BE2C (cell line): ENCODE measurements around the gene PTCD1.
"Not testable (repeated sequence)": the region's sequence is repeated elsewhere in the genome, so short reads cannot be mapped to it uniquely, and the experiment has no call there.

ENCODE experiments used
- DNase-seq: peaks from one replicate; pipeline ENCODE4 v3.0.0-alpha.2; 2020
- H3K27me3 ChIP-seq: fragments of 250-450 bp; sonication (Bioruptor Pico); 2 replicates; pipeline ENCODE4 v1.5.1; 2020; ENCODE audit warnings: mild to moderate bottlenecking
- H3K36me3 ChIP-seq: fragments of 250-450 bp; sonication (Bioruptor Pico); 2 replicates; pipeline ENCODE4 v1.5.1; 2020; ENCODE audit warnings: mild to moderate bottlenecking
- H3K4me1 ChIP-seq: fragments of 250-450 bp; sonication (Bioruptor Pico); 2 replicates; pipeline ENCODE4 v1.5.1; 2020
- H3K4me3 ChIP-seq: 2 replicates; pipeline ENCODE4 v1.5.1; 2011; ENCODE audit warnings: low read depth, low read length
- H3K9me3 ChIP-seq: fragments of 250-450 bp; sonication (Bioruptor Pico); 2 replicates; pipeline ENCODE4 v1.5.1; 2020
- TF ChIP-seq, protein P1 (sequence below): IDR thresholded peaks from 2 replicates; pipeline ENCODE4 v1.5.1; 2012; ENCODE audit warnings: mild to moderate bottlenecking, low read depth, low read length

PTCD1 gene

DNA sequence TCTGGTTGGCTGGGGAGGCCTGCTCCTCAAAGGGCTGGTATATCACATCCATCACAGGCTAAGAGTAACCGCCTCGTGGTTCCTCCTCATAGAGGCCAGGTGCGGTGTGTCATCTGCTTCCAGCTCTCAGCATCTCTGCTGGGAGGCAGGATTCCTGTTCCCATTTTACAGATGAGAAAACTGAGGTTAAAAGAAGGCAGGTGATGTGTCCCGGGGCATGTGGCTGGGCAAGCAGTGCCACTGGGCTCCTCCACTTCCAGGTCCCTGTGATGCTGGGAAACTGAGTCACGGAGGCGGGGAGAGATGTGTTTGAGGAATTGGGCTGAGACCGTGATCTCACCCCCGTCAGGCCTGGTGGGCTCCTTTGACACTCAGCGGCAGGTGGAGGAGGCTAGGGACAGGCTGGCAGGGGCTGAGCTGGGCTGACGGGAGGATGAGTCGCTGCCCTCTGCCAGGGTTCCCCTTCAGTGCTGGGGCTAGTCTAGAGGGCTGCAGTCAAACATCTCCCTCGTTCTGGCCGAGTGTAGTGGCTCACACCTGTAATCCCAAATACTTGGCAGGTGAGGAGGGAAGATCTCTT is 54.7 kb downstream of the PTCD1 start:
- Histone ChIP-seq H3K36me3 (no peaks in the 10 kb centered on the region; the same call in 1 of the 2 replicates), H3K4me1 (peaks cover 10% of the 10 kb centered on the region), H3K4me3 (no peak overlapping the region), H3K9me3 (no peaks in the 10 kb centered on the region), H3K27me3 (no peaks in the 10 kb centered on the region)
- DNase-seq, result no peak
- TF ChIP-seq, protein P1, sequence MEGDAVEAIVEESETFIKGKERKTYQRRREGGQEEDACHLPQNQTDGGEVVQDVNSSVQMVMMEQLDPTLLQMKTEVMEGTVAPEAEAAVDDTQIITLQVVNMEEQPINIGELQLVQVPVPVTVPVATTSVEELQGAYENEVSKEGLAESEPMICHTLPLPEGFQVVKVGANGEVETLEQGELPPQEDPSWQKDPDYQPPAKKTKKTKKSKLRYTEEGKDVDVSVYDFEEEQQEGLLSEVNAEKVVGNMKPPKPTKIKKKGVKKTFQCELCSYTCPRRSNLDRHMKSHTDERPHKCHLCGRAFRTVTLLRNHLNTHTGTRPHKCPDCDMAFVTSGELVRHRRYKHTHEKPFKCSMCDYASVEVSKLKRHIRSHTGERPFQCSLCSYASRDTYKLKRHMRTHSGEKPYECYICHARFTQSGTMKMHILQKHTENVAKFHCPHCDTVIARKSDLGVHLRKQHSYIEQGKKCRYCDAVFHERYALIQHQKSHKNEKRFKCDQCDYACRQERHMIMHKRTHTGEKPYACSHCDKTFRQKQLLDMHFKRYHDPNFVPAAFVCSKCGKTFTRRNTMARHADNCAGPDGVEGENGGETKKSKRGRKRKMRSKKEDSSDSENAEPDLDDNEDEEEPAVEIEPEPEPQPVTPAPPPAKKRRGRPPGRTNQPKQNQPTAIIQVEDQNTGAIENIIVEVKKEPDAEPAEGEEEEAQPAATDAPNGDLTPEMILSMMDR, result no peak

DNA sequence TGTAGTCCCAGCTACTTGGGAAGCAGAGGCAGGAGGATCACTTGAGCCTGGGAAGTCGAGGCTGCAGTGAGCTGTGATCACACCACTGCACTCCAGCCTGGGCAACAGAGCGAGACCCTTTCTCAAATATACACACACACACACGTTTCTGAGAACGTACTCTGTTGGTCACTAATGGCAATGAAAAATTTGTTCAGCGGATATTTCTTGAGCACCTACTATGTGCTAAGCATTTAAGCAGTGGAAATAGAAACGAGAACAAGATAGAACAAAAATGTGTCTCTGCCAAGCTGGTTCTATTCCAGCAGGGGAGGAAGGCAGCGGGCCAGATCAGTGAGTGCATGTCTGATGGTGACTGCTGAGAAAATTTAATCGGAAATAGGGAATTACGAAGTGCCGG is 55.4 kb downstream of the PTCD1 start:
- TF ChIP-seq, protein P1, result no peak
- no peak overlapping the region for H3K4me3 ChIP-seq
- no peaks in the 10 kb centered on the region; the same call in 1 of the 2 replicates for H3K36me3 ChIP-seq
- no peak for DNase-seq
- peaks cover 10% of the 10 kb centered on the region for H3K4me1 ChIP-seq
- H3K9me3 ChIP-seq, result no peaks in the 10 kb centered on the region
- no peaks in the 10 kb centered on the region for H3K27me3 ChIP-seq

DNA sequence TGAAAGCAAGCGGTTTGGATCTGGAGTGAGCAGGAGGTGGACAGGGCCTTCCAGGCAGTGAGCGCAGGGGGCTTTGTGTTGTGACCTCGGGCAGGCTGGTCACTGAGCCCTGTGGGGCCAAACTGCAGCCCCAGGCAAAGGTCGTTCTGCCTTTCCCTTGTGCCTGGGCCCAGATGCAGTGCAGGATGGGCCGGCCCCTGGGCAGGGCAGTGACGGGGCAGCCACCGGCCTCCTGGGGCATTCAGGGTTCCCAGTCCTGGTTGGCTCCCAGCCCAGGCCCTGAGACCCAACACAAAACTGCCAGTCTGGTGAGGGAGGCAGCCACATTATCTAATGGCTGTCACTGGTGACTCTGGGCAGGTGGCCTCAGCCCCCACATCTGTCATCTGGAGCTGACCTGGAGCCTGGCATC is 56.9 kb downstream of the PTCD1 start:
- Histone ChIP-seq H3K9me3 (no peaks in the 10 kb centered on the region), H3K4me3 (no peak overlapping the region), H3K27me3 (no peaks in the 10 kb centered on the region), H3K36me3 (no peaks in the 10 kb centered on the region; the same call in 1 of the 2 replicates), H3K4me1 (peaks cover 10% of the 10 kb centered on the region)
- TF ChIP-seq, protein P1, result no peak
- no peak for DNase-seq

DNA sequence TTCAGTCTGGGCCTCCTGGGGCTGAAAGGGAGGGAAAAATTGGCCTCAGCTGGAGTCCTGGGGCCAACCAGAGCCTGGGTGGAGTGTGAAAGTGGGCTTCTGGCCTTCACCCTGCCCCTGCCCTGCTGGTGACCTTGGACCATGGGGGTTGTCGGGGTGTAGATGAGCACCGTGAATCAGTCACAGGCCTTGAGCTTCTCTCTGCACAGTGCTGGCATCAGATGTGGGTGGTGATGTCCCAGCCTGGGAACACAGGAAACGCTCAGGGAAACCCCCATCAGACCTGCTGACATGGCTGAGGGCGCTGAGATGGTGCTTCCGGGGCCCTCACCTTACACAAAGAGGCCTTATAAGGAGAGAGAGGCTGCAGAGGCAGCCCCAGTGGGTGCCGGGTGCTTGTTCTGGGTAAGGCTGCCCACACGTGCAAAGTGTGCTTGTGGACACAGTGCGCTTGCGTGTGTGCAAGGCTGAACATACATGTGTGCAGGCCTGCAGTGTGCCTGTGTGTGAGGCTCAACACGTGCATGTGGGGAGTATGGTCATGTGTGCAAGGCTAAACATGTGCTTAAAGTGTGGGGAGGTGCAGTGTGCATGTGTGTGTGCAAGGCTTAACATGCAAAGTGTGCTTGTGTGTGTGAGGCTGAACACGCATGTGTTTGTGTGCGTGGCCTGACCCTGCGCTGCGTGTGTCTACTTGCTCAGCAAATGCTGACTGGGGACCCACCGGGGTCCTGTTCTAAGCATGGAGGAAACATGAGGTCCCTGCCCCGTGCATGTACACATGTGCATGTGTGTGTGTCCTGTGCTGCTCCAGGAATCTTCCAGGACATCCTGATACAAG is 57.6 kb downstream of the PTCD1 start:
- DNase-seq, result no peak
- Histone ChIP-seq H3K4me1 (peaks cover 10% of the 10 kb centered on the region), H3K4me3 (no peak overlapping the region), H3K27me3 (no peaks in the 10 kb centered on the region), H3K36me3 (no peaks in the 10 kb centered on the region), H3K9me3 (no peaks in the 10 kb centered on the region)
- TF ChIP-seq, protein P1, result no peak

DNA sequence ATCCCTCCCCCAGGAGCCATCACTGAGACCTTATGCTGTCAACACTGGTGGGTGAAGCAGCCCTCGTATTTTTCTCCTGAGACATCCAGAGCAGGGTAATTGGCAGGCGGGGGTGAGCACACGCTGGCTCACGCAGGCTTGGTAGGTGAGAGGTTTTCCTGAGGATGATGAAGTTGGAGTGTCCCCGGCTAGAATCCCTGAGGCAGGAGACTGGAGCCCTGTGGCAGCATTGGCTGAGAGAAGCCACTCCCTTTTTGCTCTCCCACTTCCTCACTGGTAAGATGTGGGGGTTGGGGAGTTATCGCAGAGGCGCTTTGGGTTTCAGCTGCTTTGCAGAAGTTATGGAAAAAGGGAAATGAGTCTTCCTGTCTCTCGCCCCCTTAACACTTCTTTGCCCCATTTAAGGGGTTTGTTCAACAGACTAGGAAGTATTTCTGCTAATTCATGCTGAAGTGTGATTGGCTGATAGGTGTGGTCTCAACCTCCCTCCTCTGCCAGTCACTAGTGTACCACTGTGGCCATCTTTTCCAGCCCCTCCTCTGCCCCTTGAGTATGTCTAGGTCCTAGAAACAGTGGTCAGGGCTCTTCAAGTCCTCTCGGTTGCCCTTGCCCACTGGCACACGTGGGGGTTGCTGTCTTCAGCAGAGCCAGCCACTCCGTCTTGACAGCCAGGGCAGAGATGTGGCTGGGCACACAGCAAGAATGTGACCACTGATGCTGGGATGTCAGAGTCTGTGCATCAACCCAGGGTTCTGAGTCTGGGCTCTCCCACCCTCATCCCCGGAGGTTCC is 58.4 kb downstream of the PTCD1 start:
- no peak for DNase-seq
- Histone ChIP-seq H3K36me3 (no peaks in the 10 kb centered on the region), H3K9me3 (no peaks in the 10 kb centered on the region), H3K4me3 (no peak overlapping the region), H3K27me3 (no peaks in the 10 kb centered on the region), H3K4me1 (peaks cover 10% of the 10 kb centered on the region)
- TF ChIP-seq, protein P1, result no peak

DNA sequence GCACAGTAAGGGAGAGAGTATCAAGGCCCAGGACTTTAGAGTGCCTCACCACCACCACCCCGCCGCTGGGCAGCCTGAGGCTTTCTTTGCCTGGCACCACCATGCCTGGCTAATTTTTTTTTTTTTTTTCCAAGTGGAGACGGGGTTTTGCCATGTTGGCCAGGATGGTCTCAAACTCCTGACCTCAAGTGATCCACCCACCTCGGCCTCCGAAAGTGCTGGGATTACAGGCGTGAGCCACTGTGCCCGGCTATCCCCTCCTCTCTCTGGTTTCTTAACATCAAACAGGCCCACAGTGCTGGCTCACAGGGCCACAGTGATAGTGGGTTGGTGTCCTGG is 58.9 kb downstream of the PTCD1 start:
- H3K4me3 ChIP-seq, H3K9me3 ChIP-seq, H3K27me3 ChIP-seq, DNase-seq, H3K36me3 ChIP-seq: not testable (repeated sequence)
- H3K4me1 ChIP-seq, result peaks cover 10% of the 10 kb centered on the region
